ENCODE data around the gene C20orf204. TPM values are rescaled to one million over a fixed set of nuclear protein-coding genes. Genes with fewer than 3 reads are reported as not detected.
"Not testable (repeated sequence)": the region's sequence is repeated elsewhere in the genome, so short reads cannot be mapped to it uniquely, and the experiment has no call there.

Gene C20orf204
- total and polyA plus RNA-seq, 5 donors from 2014 or later = 0.89 to 6.0 (median 1.2) TPM; not detected in 1

DNA sequence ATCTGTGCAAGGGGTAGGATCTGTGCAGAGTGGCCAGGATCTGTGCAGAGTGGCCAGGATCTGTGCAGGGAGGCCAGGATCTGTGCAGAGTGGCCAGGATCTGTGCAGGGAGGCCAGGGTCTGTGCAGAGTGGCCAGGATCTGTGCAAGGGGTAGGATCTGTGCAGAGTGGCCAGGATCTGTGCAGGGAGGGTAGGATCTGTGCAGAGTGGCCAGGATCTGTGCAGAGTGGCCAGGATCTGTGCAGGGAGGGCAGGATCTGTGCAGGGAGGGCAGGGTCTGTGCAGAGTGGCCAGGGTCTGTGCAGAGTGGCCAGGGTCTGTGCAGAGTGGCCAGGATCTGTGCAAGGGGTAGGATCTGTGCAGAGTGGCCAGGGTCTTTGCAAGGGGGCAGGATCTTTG lies 52.6 kb downstream of the C20orf204 start:
- not testable (repeated sequence) for H3K4me3 ChIP-seq (ENCODE audit: low read depth, low read length); H3K27ac ChIP-seq (ENCODE audit: insufficient read depth, low read length, poor library complexity, severe bottlenecking); H3K4me3 Mint-ChIP-seq; ATAC-seq (ENCODE audit: low read depth in 2 of 2); DNase-seq; H3K27ac Mint-ChIP-seq; H3K9me3 ChIP-seq (ENCODE audit: control insufficient read depth in 2 of 2, low read length in 2 of 2); H3K27me3 ChIP-seq (ENCODE audit: control insufficient read depth, insufficient read depth, low read length); H3K36me3 ChIP-seq (ENCODE audit: control insufficient read depth, insufficient read depth, low read length); H3K36me3 Mint-ChIP-seq; H3K9me3 Mint-ChIP-seq
- peaks cover 10% of the 10 kb centered on the region for H3K4me1 ChIP-seq (ENCODE audit: control insufficient read depth, insufficient read depth, low read length, poor library complexity, severe bottlenecking)
- peaks cover 0 to 14% (median 3%) of the 10 kb centered on the region in 4 donors for H3K4me1 Mint-ChIP-seq
- H3K27me3 Mint-ChIP-seq = peaks cover 33% of the 10 kb centered on the region

Other genes starting within 250 kb of the C20orf204 start
- gene ZBTB46, start 204.9 kb upstream of the C20orf204 start, total RNA-seq = 0.49 TPM
- gene ZBTB46, start 204.9 kb upstream of the C20orf204 start, polyA plus RNA-seq = under 1 TPM in 2 of 4 donors, not detected in 2; 0.03 to 0.09 TPM
- not detected for gene ABHD16B, start 174.7 kb upstream of the C20orf204 start, total RNA-seq
- under 1 TPM in 1 of 4 donors, not detected in 3; 0.21 TPM for gene ABHD16B, start 174.7 kb upstream of the C20orf204 start, polyA plus RNA-seq
- gene TPD52L2, start 170.9 kb upstream of the C20orf204 start, total RNA-seq = 33.7 TPM
- 10 to 100 TPM; 69.0 to 72.1 (median 69.9) TPM for gene TPD52L2, start 170.9 kb upstream of the C20orf204 start, polyA plus RNA-seq
- gene DNAJC5, start 141.1 kb upstream of the C20orf204 start, total RNA-seq = 34.9 TPM
- gene DNAJC5, start 141.1 kb upstream of the C20orf204 start, polyA plus RNA-seq = 1 to 10 TPM; 5.0 to 7.0 (median 5.8) TPM
- gene UCKL1, start 79.8 kb upstream of the C20orf204 start, total RNA-seq = 43.0 TPM
- gene UCKL1, start 79.8 kb upstream of the C20orf204 start, polyA plus RNA-seq = 10 to 100 TPM; 25.1 to 35.7 (median 31.6) TPM
- gene ZNF512B, start 66.3 kb upstream of the C20orf204 start, total RNA-seq = 21.2 TPM
- gene ZNF512B, start 66.3 kb upstream of the C20orf204 start, polyA plus RNA-seq = under 1 TPM; 0.41 to 0.47 (median 0.45) TPM
- 14.3 TPM for gene SAMD10, start 56.5 kb upstream of the C20orf204 start, total RNA-seq
- gene SAMD10, start 56.5 kb upstream of the C20orf204 start, polyA plus RNA-seq = 1 to 10 TPM; 5.9 to 8.3 (median 7.2) TPM
- gene PRPF6, start 55.0 kb upstream of the C20orf204 start, total RNA-seq = 61.8 TPM
- 10 to 100 TPM; 76.8 to 85.3 (median 80.1) TPM for gene PRPF6, start 55.0 kb upstream of the C20orf204 start, polyA plus RNA-seq
- not detected for gene SOX18, start 13.5 kb downstream of the C20orf204 start, total RNA-seq
- not detected for gene SOX18, start 13.5 kb downstream of the C20orf204 start, polyA plus RNA-seq
- 24.8 TPM for gene TCEA2, start 27.0 kb downstream of the C20orf204 start, total RNA-seq
- gene TCEA2, start 27.0 kb downstream of the C20orf204 start, polyA plus RNA-seq = 10 to 100 TPM; 17.7 to 27.1 (median 20.9) TPM
- gene RGS19, start 43.3 kb downstream of the C20orf204 start, total RNA-seq = 50.7 TPM
- gene RGS19, start 43.3 kb downstream of the C20orf204 start, polyA plus RNA-seq = 100 to 1,000 TPM in 2 of 4 donors, 10 to 100 TPM in 2; 79.4 to 105 (median 95.0) TPM
- gene OPRL1, start 43.9 kb downstream of the C20orf204 start, total RNA-seq = 1.3 TPM
- 1 to 10 TPM in 1 of 4 donors, under 1 TPM in 3; 0.58 to 1.1 (median 0.59) TPM for gene OPRL1, start 43.9 kb downstream of the C20orf204 start, polyA plus RNA-seq
- gene LKAAEAR1, start 48.2 kb downstream of the C20orf204 start, total RNA-seq = not detected
- 1 to 10 TPM in 1 of 4 donors, under 1 TPM in 1, not detected in 2; 0.42 to 1.4 TPM for gene LKAAEAR1, start 48.2 kb downstream of the C20orf204 start, polyA plus RNA-seq
- not detected for gene NPBWR2, start 71.4 kb downstream of the C20orf204 start, total RNA-seq
- not detected for gene NPBWR2, start 71.4 kb downstream of the C20orf204 start, polyA plus RNA-seq
- not detected for gene MYT1, start 128.3 kb downstream of the C20orf204 start, total RNA-seq
- gene MYT1, start 128.3 kb downstream of the C20orf204 start, polyA plus RNA-seq = under 1 TPM in 1 of 4 donors, not detected in 3; 0.14 TPM
- gene PCMTD2, start 219.6 kb downstream of the C20orf204 start, total RNA-seq = 112 TPM
- 10 to 100 TPM; 51.1 to 84.1 (median 72.4) TPM for gene PCMTD2, start 219.6 kb downstream of the C20orf204 start, polyA plus RNA-seq

Measured in CD4-positive, CD25-positive, alpha-beta regulatory T cell (primary cell).